Keratinocyte (primary cell): ENCODE data around the gene POU2F2.

Experiments used
- CTCF ChIP-seq, 3 experiments: IDR thresholded peaks in 1 of 3; conservative IDR thresholded peaks in 1 of 3; optimal IDR thresholded peaks in 1 of 3; 2 replicates in 2 of 3; 3 replicates in 1 of 3; pipeline versions ENCODE3 to v1.5.1; 2011; ENCODE audit warnings: low read length in 3 of 3, mild to moderate bottlenecking in 3 of 3, moderate library complexity in 2 of 3, control low read depth in 1 of 3, inconsistent platforms in 1 of 3; ENCODE audit not compliant: insufficient read depth in 2 of 3; ENCODE audit errors: extremely low read depth in 1 of 3
- EZH2 ChIP-seq: IDR thresholded peaks from one replicate; pipeline ENCODE4 v1.6.1; 2012; ENCODE audit warnings: inconsistent platforms, mild to moderate bottlenecking, low read length, moderate library complexity

GRCh38 chr19:42169486-42170413 lies 37.5 kb upstream of the POU2F2 start:
- TF ChIP-seq CTCF (optimal IDR thresholded peaks at IDR 0.05 in 1 of 3, IDR thresholded peaks at IDR 0.05 in 1 of 3, conservative IDR thresholded peaks at IDR 0.05 in 1 of 3; ENCODE audit: extremely low read depth in 1 of 3, insufficient read depth in 2 of 3, low read length in 3 of 3) (no peak), EZH2 (no peak)
